Endothelial cell of umbilical vein (primary cell): ENCODE results near the gene PPP1R3D. TPM values are rescaled to one million over a fixed set of nuclear protein-coding genes. Genes with fewer than 3 reads are reported as not detected.

Experiments
- BruUV-seq: library from RNA; stranded (reverse); fragments of 400-500 nt; replicated peaks from 2 replicates; lab custom pipeline; 2021; lab: Mats Ljungman, UMichigan
- CTCF ChIA-PET: fragments of 300-600, 350-600 bp; sonication (Branson Sonifier 250); formaldehyde crosslinking; loops from one replicate; lab custom pipeline; 2021; ENCODE audit warnings: antibody characterized with exemption, inconsistent platforms; lab: Charles Lee
- POLR2A ChIA-PET: fragments of 300-600, 350-600 bp; sonication (Branson Sonifier 250); formaldehyde crosslinking; loops from one replicate; lab custom pipeline; 2021; ENCODE audit warnings: antibody characterized with exemption, inconsistent platforms; lab: Charles Lee
- DNase-seq: peaks from one replicate; pipeline ENCODE4 v3.0.0-alpha.2; 2011; ENCODE audit warnings: low read depth, low spot score
- FAIRE-seq: peaks from 2 replicates; lab custom pipeline; 2011; peaks lifted over from hg19 to GRCh38; lab: Jason Lieb, UNC
- H2AFZ ChIP-seq: 2 replicates; pipeline ENCODE4 v1.6.0; 2012; ENCODE audit warnings: low read depth, low read length, control low read depth, inconsistent platforms
- H3K27ac ChIP-seq: 2 replicates; pipeline ENCODE4 v1.5.1; 2011; ENCODE audit warnings: low read depth, mild to moderate bottlenecking, control low read depth, low read length, moderate library complexity; ENCODE audit not compliant: insufficient read depth
- H3K27me3 ChIP-seq, 2 experiments: 2 replicates each; pipeline versions ENCODE4 v1.6.0 to v1.6.1; 2011; ENCODE audit warnings: low read length in 2 of 2, mixed read lengths in 1 of 2; ENCODE audit not compliant: control insufficient read depth in 2 of 2, insufficient read depth in 2 of 2
- H3K36me3 ChIP-seq, 2 experiments: 2 replicates in 1 of 2; 3 replicates in 1 of 2; pipeline ENCODE4 v1.5.1; 2011; ENCODE audit warnings: low read length in 2 of 2, mild to moderate bottlenecking in 1 of 2, moderate library complexity in 1 of 2; ENCODE audit not compliant: control insufficient read depth in 2 of 2, insufficient read depth in 2 of 2; ENCODE audit errors: extremely low read depth in 1 of 2
- H3K4me1 ChIP-seq: 3 replicates; pipeline ENCODE4 v1.5.1; 2011; ENCODE audit warnings: mild to moderate bottlenecking, low read length; ENCODE audit not compliant: control insufficient read depth, insufficient read depth; ENCODE audit errors: extremely low read depth
- H3K4me2 ChIP-seq: 2 replicates; pipeline ENCODE4 v1.6.1; 2011; ENCODE audit warnings: low read length, control low read depth, mixed read lengths; ENCODE audit not compliant: insufficient read depth
- H3K4me3 ChIP-seq, 3 experiments: fragments of 200-600 bp in 1 of 3; sonication (generic), shearing (Covaris generic) in 1 of 3; replicated peaks in 1 of 3; 2 replicates each; pipeline ENCODE4 v1.5.1; 2011 to 2016; ENCODE audit warnings: control low read depth in 3 of 3, low read length in 3 of 3, mild to moderate bottlenecking in 2 of 3, inconsistent platforms in 1 of 3, low read depth in 1 of 3, moderate library complexity in 1 of 3; ENCODE audit not compliant: insufficient read depth in 1 of 3
- H3K79me2 ChIP-seq: 2 replicates; pipeline ENCODE4 v1.6.0; 2012; ENCODE audit warnings: low read length, inconsistent platforms; ENCODE audit not compliant: control insufficient read depth, insufficient read depth
- H3K9ac ChIP-seq: replicated peaks from 2 replicates; pipeline ENCODE3; 2011; ENCODE audit warnings: low read length, control low read depth; ENCODE audit not compliant: insufficient read depth; ENCODE audit errors: extremely low read depth
- H3K9me1 ChIP-seq: replicated peaks from 3 replicates; pipeline ENCODE4 v1.6.0; 2011; ENCODE audit warnings: mild to moderate bottlenecking, low read length; ENCODE audit not compliant: control insufficient read depth, insufficient read depth; ENCODE audit errors: extremely low read depth
- H3K9me3 ChIP-seq: replicated peaks from 2 replicates; pipeline ENCODE4 v1.5.1; 2012; ENCODE audit warnings: low read length, inconsistent platforms; ENCODE audit not compliant: control insufficient read depth, insufficient read depth
- H4K20me1 ChIP-seq: replicated peaks from 2 replicates; pipeline ENCODE3; 2011; ENCODE audit warnings: mild to moderate bottlenecking, low read length; ENCODE audit not compliant: control insufficient read depth, insufficient read depth; ENCODE audit errors: extremely low read depth
- EZH2 ChIP-seq: IDR thresholded peaks from 2 replicates; pipeline ENCODE4 v1.6.1; 2012; ENCODE audit warnings: borderline replicate concordance, low read depth, mild to moderate bottlenecking, moderate library complexity, low read length, inconsistent platforms; ENCODE audit not compliant: severe bottlenecking
- FOS ChIP-seq: IDR thresholded peaks from 2 replicates; pipeline ENCODE4 v1.6.1; 2011; ENCODE audit warnings: mild to moderate bottlenecking, low read length, moderate library complexity, borderline replicate concordance; ENCODE audit not compliant: insufficient read depth
- GATA2 ChIP-seq: IDR thresholded peaks from 2 replicates; pipeline ENCODE4 v1.7.0; 2011; ENCODE audit warnings: low read depth, mild to moderate bottlenecking, moderate library complexity, mixed read lengths, low read length; ENCODE audit not compliant: insufficient read length, insufficient read depth
- JUN ChIP-seq: IDR thresholded peaks from 2 replicates; pipeline ENCODE4 v1.6.1; 2011; ENCODE audit warnings: borderline replicate concordance, low read depth; ENCODE audit not compliant: insufficient read length, insufficient read depth
- MYC ChIP-seq: IDR thresholded peaks from one replicate; pipeline ENCODE4 v1.6.1; 2011; ENCODE audit warnings: mild to moderate bottlenecking, low read depth, low read length
- POLR2A ChIP-seq: IDR thresholded peaks from 2 replicates; pipeline ENCODE4 v1.6.1; 2012; ENCODE audit warnings: low read depth, mild to moderate bottlenecking, control low read depth, low read length
- POLR2AphosphoS5 ChIP-seq: IDR thresholded peaks from 2 replicates; pipeline ENCODE4 v1.6.1; 2012; ENCODE audit warnings: low read depth, mild to moderate bottlenecking, control low read depth, low read length, moderate library complexity; ENCODE audit not compliant: insufficient read depth
- dilution Hi-C: fragments of 300-500 bp; cut with MboI; formaldehyde crosslinking; loops from one replicate; pipeline ENCODE4 v1.15.0; 2019; ENCODE audit warnings: low sequenced_read_pairs; ENCODE audit not compliant: extremely low pct_ligation_motif_present
- intact Hi-C: fragments of 100-400 bp; cut with micrococcal nuclease; formaldehyde crosslinking; loops from one replicate; pipeline ENCODE4 v1.10.0; 2022
- polyA plus RNA-seq, 4 experiments: library from polyadenylated mRNA; depleted of rRNA in 3 of 4; stranded (reverse) in 3 of 4; unstranded in 1 of 4; fragments of >200 nt; gene quantifications; 2 replicates each; pipeline versions ENCODE4 v1.2.1 to v1.2.3, GENCODE V29; 2011 to 2012; ENCODE audit warnings: missing spikeins in 1 of 4
- total RNA-seq: library from RNA; stranded (reverse); gene quantifications from 2 replicates; pipeline ENCODE4 v1.2.3, GENCODE V29; 2021
- TF ChIP-seq, protein P1 (sequence below): IDR thresholded peaks from 2 replicates; pipeline ENCODE4 v1.6.1; 2011; ENCODE audit not compliant: insufficient read depth, insufficient read length
- TF ChIP-seq, protein P2 (sequence below), 2 donors: IDR thresholded peaks; 1 replicate in 1 of 2; 2 replicates in 1 of 2; pipeline ENCODE4 v1.5.1; 2011; ENCODE audit warnings: low read length in 2 of 2, mild to moderate bottlenecking in 2 of 2, moderate library complexity in 2 of 2, control low read depth in 1 of 2, inconsistent platforms in 1 of 2, low read depth in 1 of 2; ENCODE audit not compliant: insufficient read depth in 1 of 2; ENCODE audit errors: extremely low read depth in 1 of 2

The PPP1R3D gene
- total and polyA plus RNA-seq, 2 donors (not counting 3 experiments of a cell fraction or from before 2014, with no cell fraction given): 1.7 to 5.2 TPM

- Histone ChIP-seq H3K36me3 (no peaks in the 10 kb centered on the region), H3K27ac (no peak overlapping the region), H3K4me2 (no peak overlapping the region), H4K20me1 (no peaks in the 10 kb centered on the region), H3K9ac (no peak overlapping the region), H3K9me1 (no peaks in the 10 kb centered on the region), H3K4me1 (no peaks in the 10 kb centered on the region), H3K79me2 (no peaks in the 10 kb centered on the region), H3K27me3 (no peaks in the 10 kb centered on the region), H3K4me3 (no peak overlapping the region), H2AFZ (no peak overlapping the region), H3K9me3 (no peaks in the 10 kb centered on the region)
- DNase-seq (no peak), FAIRE-seq (no peak)
- no TSS peak for BruUV-seq
- intact Hi-C loops (no loop called here), dilution Hi-C loops (no loop called here)
- POLR2A ChIA-PET: no interaction called here
- TF ChIP-seq JUN: no peak
- TF ChIP-seq GATA2: no peak
- no peak for TF ChIP-seq FOS
- TF ChIP-seq EZH2: no peak
- TF ChIP-seq MYC: no peak
- TF ChIP-seq, protein P1, sequence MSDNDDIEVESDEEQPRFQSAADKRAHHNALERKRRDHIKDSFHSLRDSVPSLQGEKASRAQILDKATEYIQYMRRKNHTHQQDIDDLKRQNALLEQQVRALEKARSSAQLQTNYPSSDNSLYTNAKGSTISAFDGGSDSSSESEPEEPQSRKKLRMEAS: no peak
- no peak for TF ChIP-seq POLR2AphosphoS5
- TF ChIP-seq POLR2A: no peak
- TF ChIP-seq, protein P2, sequence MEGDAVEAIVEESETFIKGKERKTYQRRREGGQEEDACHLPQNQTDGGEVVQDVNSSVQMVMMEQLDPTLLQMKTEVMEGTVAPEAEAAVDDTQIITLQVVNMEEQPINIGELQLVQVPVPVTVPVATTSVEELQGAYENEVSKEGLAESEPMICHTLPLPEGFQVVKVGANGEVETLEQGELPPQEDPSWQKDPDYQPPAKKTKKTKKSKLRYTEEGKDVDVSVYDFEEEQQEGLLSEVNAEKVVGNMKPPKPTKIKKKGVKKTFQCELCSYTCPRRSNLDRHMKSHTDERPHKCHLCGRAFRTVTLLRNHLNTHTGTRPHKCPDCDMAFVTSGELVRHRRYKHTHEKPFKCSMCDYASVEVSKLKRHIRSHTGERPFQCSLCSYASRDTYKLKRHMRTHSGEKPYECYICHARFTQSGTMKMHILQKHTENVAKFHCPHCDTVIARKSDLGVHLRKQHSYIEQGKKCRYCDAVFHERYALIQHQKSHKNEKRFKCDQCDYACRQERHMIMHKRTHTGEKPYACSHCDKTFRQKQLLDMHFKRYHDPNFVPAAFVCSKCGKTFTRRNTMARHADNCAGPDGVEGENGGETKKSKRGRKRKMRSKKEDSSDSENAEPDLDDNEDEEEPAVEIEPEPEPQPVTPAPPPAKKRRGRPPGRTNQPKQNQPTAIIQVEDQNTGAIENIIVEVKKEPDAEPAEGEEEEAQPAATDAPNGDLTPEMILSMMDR (IDR thresholded peaks at IDR 0.05; ENCODE audit: extremely low read depth in 1 of 2, insufficient read depth in 1 of 2, low read depth in 1 of 2, low read length in 2 of 2): no peak
- CTCF ChIA-PET: no interaction called here
Measured at GRCh38 chr20:59961423-59961822, 21.3 kb upstream of the PPP1R3D start.
